ENCODE data around the gene EXOC1. TPM values are rescaled to one million over a fixed set of nuclear protein-coding genes. Genes with fewer than 3 reads are reported as not detected.

Gene EXOC1
- polyA plus RNA-seq, 4 donors, result 40.5 to 50.6 (median 46.7) TPM

GRCh38 chr4:55849724-55850123 lies 3.7 kb upstream of the EXOC1 start:
- no peak for DNase-seq (ENCODE audit: low read depth in 4 of 4, low spot score in 3 of 4)

DNA sequence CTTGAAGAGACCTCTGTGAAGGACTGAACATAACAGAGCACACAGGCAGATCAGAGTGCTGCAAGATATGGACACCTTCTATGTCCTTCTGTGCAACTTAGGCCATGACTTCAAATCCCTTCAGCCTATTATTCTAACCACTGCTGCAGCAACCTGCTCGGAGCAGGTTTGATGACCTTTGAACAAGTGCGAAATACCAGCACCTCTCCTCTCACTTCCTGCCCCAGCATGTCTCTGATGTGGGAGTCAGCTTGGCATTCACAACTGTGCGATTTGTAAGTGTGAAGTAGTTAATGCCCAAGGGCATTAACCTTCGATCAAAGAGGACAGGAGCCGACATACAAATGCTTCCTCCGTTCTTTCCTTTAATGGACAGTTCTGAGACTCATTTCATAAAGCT lies 1.6 kb upstream of the EXOC1 start:
- no peak for DNase-seq (ENCODE audit: low read depth in 4 of 4, low spot score in 3 of 4)

DNA sequence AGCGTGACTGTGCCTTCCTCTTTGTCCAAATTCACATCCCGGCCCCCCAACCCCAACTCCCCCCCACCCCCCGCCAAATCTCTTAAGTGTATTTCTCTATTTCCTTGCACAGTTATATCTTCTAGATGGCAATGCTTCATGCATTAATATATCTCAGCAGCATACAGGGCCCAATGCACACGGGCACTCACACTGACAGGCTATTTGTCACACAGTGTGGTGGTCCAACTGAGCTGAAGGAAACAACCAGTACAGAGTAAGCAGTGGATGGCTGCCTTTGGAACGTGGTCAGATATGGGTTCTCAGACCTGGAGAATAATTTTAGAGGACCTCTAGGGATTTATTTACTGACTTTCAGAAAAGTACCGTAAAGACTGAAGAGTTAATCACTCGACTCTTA lies 681 bp downstream of the EXOC1 start:
- DNase-seq (ENCODE audit: low read depth in 4 of 4, low spot score in 3 of 4), result no peak

GRCh38 chr4:55857586-55857985 lies 4.1 kb downstream of the EXOC1 start:
- no peak for DNase-seq (ENCODE audit: low read depth in 4 of 4, low spot score in 3 of 4)

- no peak for DNase-seq (ENCODE audit: low read depth in 4 of 4, low spot score in 3 of 4)
These were observed 6.3 kb downstream of the EXOC1 start for GRCh38 chr4:55859711-55860110.

DNA sequence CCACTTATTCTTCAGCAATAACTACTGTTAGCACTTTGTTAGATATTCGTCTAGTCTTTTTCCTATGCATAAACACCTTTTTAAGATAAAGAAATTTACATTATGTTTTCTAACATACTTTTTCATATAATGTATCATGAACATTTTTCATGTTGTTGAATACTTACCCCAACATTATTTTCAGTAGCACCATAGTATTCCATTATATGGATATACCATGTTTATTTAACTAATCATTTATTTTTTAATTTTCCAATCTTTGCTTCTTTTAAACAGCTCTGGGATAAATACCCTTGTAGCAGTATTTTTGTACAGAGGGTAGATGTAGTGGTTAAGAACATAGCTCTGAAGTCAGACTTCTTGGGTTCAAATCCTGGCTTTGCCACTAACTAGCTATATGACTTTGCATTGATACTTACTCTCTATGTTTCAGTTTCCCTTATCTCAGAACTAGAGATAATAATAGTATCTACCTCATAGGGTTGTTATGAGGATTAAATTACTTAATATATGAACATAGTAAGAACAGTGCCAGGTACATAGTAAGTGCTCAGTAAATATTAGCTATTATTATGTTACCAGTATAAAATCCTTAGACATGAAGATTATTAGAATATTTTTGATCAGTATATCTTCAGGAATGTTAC lies 11.3 kb downstream of the EXOC1 start:
- no peak for DNase-seq (ENCODE audit: low read depth in 4 of 4, low spot score in 3 of 4)

GRCh38 chr4:55865228-55865806 lies 11.9 kb downstream of the EXOC1 start:
- no peak for DNase-seq (ENCODE audit: low read depth in 4 of 4, low spot score in 3 of 4)

DNA sequence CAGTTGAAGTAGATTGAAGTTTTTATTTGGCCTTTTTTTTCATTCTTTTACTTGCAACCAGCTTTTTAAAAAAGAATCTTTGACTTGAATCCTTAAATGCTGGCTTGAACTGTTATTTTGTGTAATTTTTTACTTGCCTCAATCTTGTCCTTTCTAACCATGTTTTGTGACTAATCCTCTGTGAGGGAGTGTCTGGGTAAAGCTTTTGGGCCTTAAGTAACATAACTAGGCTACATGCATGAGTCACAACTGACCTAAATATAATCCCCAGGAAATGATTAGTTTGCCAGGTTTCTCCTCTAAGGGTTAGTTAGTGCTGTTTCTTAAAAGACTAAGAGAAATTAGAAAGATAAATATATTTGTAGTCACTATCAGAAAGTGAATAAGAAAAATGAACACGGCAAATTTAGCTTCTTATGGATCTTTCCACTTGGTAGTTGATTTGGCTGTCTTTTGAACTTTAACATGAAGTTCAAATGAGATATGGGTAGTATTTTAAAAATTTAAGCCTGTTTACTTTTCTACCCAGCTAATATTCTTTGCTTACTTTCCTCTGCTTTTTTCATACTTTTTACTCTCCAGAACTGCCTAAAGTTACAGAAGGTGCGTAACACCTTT lies 13.0 kb downstream of the EXOC1 start:
- DNase-seq (ENCODE audit: low read depth in 4 of 4, low spot score in 3 of 4), result no peak

GRCh38 chr4:55866973-55867574 lies 13.6 kb downstream of the EXOC1 start:
- DNase-seq (ENCODE audit: low read depth in 4 of 4, low spot score in 3 of 4), result peak in 1 of 4 donors; percentile 12

GRCh38 chr4:55868581-55869090 lies 15.2 kb downstream of the EXOC1 start:
- DNase-seq (ENCODE audit: low read depth in 4 of 4, low spot score in 3 of 4), result no peak

DNA sequence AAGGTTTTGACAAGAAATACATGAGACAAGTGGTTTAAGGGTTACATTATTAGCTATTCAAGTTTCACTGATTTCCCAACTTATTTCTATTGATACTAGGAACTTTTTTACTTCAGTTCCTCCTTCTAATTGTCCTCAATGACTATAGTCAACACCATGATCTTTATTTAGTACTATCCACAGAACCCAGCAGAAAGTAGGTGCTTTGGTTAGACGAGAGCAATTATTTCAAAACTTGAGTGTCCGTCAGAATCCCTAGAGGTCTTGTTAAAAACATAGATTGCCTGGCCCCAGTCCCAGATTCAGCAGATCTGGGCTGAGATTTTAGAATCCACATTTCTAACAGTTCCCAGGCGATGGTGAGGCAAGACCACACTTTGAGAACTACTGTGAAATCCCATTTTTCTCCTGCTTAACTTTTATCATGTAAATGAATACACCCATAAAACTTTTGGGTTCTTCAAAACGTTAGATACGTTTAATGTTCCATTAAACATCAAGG lies 17.9 kb downstream of the EXOC1 start:
- no peak for DNase-seq (ENCODE audit: low read depth in 4 of 4, low spot score in 3 of 4)

GRCh38 chr4:55874831-55875230 lies 21.4 kb downstream of the EXOC1 start:
- no peak for DNase-seq (ENCODE audit: low read depth in 4 of 4, low spot score in 3 of 4)

GRCh38 chr4:55876387-55876786 lies 22.9 kb downstream of the EXOC1 start:
- no peak for DNase-seq (ENCODE audit: low read depth in 4 of 4, low spot score in 3 of 4)

- DNase-seq (ENCODE audit: low read depth in 4 of 4, low spot score in 3 of 4), result no peak
These were observed 25.8 kb downstream of the EXOC1 start for GRCh38 chr4:55879224-55879623.

DNA sequence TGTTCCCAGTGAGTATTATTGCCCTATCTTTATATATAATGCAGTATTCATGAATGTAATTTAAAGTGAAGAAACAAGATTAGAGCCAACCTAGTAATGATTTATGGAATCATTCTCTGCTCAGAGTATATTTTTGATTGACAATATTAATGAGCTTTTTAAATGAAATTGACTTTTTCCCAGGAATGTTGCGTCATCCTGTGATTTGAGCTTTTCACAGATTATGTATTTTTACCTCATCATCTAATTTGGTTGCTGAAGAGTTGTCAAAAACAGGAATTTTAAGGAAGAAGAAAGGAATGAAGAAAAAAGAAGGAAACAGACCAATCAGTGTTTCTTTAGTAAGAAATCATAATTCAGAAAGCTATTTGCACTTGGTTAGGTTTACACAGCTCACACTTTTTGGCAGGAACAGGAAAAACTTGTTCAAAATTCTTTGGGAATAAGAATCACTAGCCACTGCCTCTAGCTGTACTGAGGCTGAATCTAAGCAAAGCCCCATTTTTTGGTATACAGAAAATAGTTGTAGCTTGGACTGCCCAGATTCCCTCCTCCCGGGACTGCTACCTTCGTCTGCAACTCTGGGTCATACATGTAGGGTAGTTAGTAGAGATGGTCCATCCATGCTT lies 27.3 kb downstream of the EXOC1 start:
- DNase-seq (ENCODE audit: low read depth in 4 of 4, low spot score in 3 of 4), result no peak

DNA sequence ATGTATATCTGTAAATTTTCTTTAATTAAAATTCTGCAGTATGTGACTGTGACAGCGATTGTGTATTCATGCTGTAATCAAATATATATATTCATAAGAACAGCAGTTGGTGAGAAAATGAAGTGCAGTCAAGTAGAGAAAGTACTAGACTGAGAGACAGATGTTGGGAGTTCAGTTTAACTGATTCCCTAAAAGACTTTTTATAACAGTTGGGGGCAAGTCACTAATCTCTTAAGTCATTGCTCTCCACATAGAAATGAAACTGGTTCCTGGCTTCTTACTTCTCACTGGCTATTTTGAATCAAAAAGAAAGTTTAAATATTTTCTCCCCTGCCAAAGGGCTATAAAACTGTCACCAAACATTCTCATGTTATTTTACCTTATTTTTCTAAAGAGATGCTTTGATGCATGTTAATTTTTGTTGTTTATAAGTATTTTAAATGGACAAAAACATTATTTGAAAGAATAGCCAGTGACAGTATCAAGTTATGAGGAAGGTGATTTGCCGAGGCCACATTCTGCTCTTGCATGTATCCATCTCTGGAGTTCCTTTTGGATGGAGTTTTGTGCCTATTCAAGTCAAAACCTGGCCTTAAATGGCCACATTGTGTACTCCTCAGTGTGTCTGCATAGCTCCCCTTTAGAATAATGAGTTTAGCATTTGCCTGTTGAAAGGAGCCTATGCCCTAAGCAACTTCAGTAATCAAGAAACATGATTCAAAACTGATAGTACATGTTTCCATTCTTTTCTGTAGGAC lies 30.8 kb downstream of the EXOC1 start:
- DNase-seq (ENCODE audit: low read depth in 4 of 4, low spot score in 3 of 4), result no peak

- no peak for DNase-seq (ENCODE audit: low read depth in 4 of 4, low spot score in 3 of 4)
These were observed 31.4 kb downstream of the EXOC1 start for GRCh38 chr4:55884851-55885219.

GRCh38 chr4:55887594-55887993 lies 34.1 kb downstream of the EXOC1 start:
- no peak for DNase-seq (ENCODE audit: low read depth in 4 of 4, low spot score in 3 of 4)

- DNase-seq (ENCODE audit: low read depth in 4 of 4, low spot score in 3 of 4), result no peak
These were observed 38.7 kb downstream of the EXOC1 start for GRCh38 chr4:55892156-55892555.

DNA sequence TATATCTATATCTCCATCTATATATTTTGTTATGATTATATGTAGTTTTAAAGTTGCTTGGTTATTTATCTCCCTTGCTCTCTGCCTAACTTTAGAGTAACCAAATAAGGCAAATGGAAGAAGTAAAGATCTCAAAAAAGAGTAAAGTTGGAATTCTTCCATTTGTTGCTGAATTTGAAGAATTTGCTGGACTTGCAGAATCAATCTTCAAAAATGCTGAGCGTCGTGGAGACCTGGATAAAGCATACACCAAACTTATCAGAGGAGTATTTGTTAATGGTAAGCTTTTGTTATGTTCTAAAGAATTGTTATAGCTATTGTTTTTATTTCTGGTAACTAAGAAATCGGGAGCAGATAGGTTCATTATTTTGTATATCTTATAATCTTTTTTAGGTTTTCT lies 43.2 kb downstream of the EXOC1 start:
- no peak for DNase-seq (ENCODE audit: low read depth in 4 of 4, low spot score in 3 of 4)
